Right hindlimb (tissue), 1 donor: ENCODE results near the gene GATAD2A.
"Not testable (repeated sequence)": the region's sequence is repeated elsewhere in the genome, so short reads cannot be mapped to it uniquely, and the experiment has no call there.

Experiments
- DNase-seq: peaks from one replicate; pipeline ENCODE4 v3.0.0-alpha.2; 2018

GATAD2A gene

GRCh38 chr19:19388568-19389555 lies 16.6 kb upstream of the GATAD2A start:
- DNase-seq = no peak

GRCh38 chr19:19389683-19390082 lies 15.8 kb upstream of the GATAD2A start:
- not testable (repeated sequence) for DNase-seq

GRCh38 chr19:19394333-19394732 lies 11.1 kb upstream of the GATAD2A start:
- DNase-seq = not testable (repeated sequence)

DNA sequence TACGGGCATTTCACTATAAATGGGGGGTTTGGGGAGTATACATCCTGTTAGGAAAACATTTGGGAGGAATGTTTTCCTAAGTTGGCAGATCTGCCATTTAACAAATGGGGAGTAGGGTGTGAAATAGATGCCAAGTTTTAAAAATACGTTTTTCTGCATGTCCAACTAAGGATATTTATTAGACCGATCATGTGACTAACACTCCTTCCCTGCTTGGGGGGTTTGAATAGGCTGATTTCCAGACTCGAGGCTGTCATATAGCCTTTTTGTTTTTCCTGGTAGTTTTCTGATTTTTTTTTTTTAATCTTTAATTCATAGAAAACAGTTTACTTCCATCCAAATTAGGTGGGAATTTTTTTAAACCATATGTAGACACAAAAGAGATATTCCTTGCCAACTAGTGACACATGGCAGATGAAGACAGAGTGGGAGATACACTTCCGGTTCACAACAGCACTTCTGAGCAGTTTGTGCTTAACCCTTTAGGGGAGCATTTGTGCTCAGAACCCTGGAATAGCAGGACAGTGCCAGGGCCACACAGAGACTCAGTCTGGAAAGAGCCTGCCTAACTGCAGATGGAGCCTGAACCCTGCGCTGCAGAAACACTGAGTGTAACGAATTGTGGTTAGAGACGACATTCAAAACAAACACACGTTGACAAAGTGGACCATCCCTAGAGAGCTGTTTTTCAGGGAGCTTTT lies 5.6 kb upstream of the GATAD2A start:
- DNase-seq = no peak

DNA sequence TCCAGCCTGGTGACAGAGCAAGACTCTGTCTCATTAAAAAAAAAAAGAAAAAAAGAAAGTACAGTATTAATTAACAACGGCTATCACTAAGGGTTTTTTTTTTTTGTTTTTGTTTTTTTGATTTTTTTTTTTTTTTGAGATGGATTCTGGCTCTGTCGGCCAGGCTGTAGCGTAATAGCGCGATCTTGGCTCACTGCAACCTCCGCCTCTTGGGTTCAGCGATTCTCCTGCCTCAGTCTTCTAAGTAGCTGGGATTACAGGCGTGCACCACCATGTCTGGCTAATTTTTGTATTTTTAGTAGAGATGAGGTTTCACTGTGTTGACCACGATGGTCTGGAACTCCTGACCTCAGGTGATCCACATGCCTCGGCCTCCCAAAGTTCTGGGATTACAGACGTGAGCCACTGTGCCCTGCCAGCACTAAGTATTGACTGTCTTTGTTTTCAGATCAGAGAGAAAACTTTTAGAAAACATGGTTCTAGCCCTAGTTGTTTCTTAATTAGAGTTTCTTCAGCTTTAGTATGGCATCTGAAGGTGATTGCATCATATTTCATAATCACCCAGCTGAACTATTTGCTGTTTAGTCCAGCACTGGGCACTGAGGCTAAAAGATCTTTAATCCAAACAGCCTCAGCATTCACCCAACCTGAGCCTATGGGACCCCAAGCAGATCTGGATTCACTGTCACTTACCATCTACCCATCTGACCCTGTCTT lies 2.7 kb upstream of the GATAD2A start:
- DNase-seq = no peak

DNA sequence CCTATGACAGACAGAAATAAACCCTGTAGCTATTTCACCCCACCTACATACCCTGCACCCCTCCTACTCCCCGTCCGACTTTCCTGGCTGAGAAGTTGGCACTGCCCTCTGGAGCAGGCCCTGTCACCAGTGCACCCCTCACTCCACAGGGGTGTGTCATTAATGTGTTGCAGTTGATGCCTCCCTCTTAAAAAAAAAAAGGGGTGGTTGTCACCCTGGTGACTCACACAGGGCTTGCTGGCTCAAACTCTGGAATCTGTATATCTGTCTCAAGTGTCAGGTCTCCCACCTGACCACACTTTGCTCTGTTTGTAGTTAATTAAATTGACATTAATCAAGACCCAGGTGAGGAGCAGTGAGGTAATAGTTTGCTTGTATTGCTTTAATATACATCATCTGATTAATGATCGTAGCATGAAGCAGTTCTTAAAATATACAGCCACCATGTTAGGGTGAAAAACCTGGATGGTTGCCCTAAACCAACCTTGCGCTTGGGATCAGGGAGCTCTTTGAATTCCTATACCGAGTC lies 2.0 kb upstream of the GATAD2A start:
- no peak for DNase-seq

GRCh38 chr19:19405971-19406877 lies 749 bp downstream of the GATAD2A start:
- DNase-seq = peak; percentile 72

- peak; percentile 37 for DNase-seq
Observed at GRCh38 chr19:19406878-19407632, 1.6 kb downstream of the GATAD2A start.

DNA sequence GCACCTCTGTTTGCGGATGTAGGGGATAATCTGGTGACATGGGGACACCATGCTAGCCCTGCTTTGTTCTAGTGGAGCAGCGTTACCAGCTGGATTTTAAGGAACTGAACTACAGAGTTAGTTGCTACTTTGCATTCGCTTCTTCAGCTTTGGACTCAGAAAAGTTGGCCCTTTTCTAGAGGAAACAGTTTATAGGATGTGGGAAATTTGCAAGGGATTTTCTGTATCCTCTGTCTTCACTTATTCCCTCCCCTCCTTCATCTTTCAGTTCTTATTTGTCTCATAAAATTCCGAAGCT lies 2.1 kb downstream of the GATAD2A start:
- DNase-seq = no peak

- DNase-seq = no peak
Observed at GRCh38 chr19:19409205-19409604, 3.7 kb downstream of the GATAD2A start.

- no peak for DNase-seq
Observed at GRCh38 chr19:19409631-19410030, 4.2 kb downstream of the GATAD2A start.

DNA sequence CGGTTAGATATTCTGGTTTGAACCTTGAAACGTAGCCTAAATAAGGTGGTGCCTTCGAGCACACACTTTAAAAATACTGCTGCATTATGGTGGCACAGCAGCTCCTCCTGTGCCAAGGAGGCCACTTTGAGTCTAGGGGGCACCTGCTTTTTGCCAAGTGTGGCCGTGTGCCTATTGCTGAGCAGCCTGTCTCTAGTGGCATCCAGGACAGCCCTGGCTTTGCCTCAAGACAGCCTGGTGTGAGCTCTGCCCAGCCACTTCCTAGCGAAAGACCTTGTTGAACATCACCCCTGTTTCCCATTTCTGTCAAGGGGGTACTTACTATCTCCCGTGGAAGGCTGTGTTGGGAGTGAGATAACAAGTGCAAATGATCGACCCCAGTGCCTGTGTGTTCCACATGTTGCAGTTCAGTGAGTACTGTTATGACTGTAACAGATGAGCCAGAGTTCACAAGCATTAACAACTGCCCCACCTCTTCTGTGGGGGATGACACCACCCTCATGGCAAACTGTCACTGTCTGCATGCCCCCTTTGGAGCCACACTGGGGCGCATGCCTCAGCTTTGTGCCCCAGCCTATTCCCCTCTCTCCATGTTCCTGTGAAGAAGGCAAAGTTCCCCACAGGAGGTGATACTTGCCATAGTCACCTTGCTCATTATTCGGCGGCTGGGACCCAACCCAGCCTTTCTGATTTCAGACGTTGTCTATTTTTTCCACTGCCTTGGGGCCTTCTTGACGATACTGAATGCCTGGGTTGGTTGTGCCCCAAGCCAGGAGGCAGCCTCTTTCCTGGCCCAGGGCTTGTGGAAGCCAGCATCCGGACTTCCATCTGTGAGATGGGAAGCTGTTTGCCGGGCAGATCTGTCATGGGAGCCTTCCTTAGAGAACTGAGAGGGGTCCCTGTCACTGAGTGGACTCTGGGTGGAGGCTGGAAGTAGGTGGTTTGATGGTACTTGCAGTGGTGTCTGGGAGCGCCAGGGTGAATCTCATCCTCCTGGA lies 5.4 kb downstream of the GATAD2A start:
- DNase-seq = no peak

GRCh38 chr19:19416280-19416679 lies 10.8 kb downstream of the GATAD2A start:
- DNase-seq = no peak

DNA sequence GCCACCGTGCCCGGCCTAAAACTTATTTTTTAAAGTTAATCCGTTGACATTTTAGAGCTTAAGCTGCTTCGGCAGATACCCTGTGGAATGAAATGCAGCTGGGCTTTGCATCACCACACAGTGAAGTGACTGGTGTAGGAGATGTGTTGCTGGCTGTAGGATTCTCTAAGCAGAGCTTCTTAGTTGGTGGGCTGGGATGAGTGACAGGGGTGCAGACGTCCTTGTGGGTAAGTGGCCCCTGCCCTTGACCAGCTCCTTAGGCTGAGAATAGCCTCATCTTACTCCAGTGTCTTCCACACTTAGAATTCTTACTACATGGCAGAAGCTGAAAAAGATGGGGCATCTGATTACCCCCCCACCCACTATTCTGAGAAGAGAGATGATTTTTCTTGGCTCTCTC lies 11.6 kb downstream of the GATAD2A start:
- no peak for DNase-seq

GRCh38 chr19:19417628-19418245 lies 12.3 kb downstream of the GATAD2A start:
- peak; percentile 51 for DNase-seq

DNA sequence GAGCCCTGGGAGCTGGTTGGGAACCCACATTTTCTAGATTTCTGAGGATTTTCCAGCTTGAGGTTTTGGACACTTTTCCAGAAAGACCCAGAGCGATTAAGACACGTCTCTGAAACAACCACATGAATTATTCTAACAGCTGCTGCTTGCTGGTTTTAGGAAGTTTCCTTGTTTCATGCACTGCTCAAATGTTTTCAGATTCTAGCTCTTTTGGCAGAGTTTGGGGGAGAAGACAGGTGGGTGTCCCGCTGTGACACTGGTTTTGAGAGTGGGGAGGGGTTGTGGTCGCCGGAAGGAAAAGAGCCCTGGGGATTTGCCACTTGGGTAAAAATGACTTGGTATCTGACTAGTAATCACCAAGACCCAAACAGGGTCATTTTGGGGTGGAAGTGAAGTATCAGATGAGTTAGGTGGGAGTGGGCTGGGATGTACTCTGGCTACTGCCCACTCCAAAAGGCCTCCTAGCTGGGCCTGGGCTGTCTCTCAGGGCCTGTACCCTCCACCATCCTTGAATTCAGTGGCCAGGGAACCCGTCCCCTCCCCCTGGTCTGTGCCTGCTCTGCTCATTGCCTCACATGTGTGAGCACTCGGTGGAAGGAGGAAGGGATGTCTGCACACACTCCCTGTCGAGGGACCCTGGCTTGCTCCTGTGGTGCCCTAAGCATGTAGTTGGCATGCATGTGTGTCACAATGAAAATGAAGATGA lies 13.2 kb downstream of the GATAD2A start:
- DNase-seq = peak; percentile 50

- no peak for DNase-seq
Observed at GRCh38 chr19:19420570-19421298, 15.3 kb downstream of the GATAD2A start.

DNA sequence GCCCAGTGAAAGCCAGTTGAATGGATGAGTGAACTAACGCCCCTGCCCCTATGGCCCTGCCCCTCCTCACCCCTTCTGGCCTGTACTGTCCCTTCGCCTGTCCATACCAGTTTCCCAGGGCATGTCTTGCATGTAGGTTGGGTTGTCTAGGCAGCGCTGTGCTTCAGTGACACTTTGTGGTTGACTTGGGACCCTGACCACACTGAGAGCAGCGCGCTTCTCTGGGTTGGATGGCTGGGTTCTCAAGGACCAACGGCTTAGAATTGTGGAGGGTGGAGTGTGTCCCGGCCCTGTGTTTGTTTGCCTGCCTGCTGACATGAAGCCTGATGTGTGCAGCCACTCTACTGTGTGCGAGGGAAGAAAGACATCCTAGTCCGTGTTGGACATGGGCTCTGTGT lies 15.8 kb downstream of the GATAD2A start:
- DNase-seq = no peak
